ENCODE data around the gene CBR3.

GRCh38 chr21:36092681-36093080 is 42.2 kb upstream of the CBR3 start:
- TF ChIP-seq, protein P1, sequence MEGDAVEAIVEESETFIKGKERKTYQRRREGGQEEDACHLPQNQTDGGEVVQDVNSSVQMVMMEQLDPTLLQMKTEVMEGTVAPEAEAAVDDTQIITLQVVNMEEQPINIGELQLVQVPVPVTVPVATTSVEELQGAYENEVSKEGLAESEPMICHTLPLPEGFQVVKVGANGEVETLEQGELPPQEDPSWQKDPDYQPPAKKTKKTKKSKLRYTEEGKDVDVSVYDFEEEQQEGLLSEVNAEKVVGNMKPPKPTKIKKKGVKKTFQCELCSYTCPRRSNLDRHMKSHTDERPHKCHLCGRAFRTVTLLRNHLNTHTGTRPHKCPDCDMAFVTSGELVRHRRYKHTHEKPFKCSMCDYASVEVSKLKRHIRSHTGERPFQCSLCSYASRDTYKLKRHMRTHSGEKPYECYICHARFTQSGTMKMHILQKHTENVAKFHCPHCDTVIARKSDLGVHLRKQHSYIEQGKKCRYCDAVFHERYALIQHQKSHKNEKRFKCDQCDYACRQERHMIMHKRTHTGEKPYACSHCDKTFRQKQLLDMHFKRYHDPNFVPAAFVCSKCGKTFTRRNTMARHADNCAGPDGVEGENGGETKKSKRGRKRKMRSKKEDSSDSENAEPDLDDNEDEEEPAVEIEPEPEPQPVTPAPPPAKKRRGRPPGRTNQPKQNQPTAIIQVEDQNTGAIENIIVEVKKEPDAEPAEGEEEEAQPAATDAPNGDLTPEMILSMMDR (IDR thresholded peaks at IDR 0.05), result no peak
- no peak for TF ChIP-seq POLR2A (IDR thresholded peaks at IDR 0.05)
